ENCODE measurements around the gene GALNT16.

GRCh38 chr14:69267492-69267891, 7.5 kb downstream of the GALNT16 start:
- TF ChIP-seq POLR2A (IDR thresholded peaks at IDR 0.05) (no peak), CTCF (IDR thresholded peaks at IDR 0.05) (no peak)
